WERI-Rb-1 (cell line): ENCODE data around the gene CMIP.

Source experiments
- DNase-seq: peaks from one replicate; pipeline ENCODE4 v3.0.0-alpha.2; 2020
- H3K27ac ChIP-seq: fragments of 250-450 bp; sonication (Bioruptor Pico); 2 replicates; pipeline ENCODE4 v1.5.1; 2020; ENCODE audit warnings: mild to moderate bottlenecking, moderate library complexity
- H3K27me3 ChIP-seq: fragments of 250-450 bp; sonication (Bioruptor Pico); 2 replicates; pipeline ENCODE4 v1.5.1; 2021; ENCODE audit warnings: mild to moderate bottlenecking, low read depth, moderate library complexity; ENCODE audit not compliant: insufficient read depth, severe bottlenecking
- H3K36me3 ChIP-seq: fragments of 250-450 bp; sonication (Bioruptor Pico); 2 replicates; pipeline ENCODE4 v1.5.1; 2020; ENCODE audit warnings: mild to moderate bottlenecking, moderate library complexity
- H3K4me3 ChIP-seq: 2 replicates; pipeline ENCODE4 v1.5.1; 2011; ENCODE audit warnings: low read depth, mild to moderate bottlenecking, control low read depth, low read length
- H3K9me3 ChIP-seq: fragments of 250-450 bp; sonication (Bioruptor Pico); 2 replicates; pipeline ENCODE4 v1.5.1; 2021; ENCODE audit warnings: mild to moderate bottlenecking, moderate library complexity; ENCODE audit not compliant: severe bottlenecking
- CTCF ChIP-seq: IDR thresholded peaks from 2 replicates; pipeline ENCODE4 v1.5.1; 2011; ENCODE audit warnings: low read depth, mild to moderate bottlenecking, control low read depth, inconsistent platforms, low read length

CMIP gene

GRCh38 chr16:81713295-81713772 is 268.7 kb downstream of the CMIP start:
- Histone ChIP-seq H3K9me3 (no peaks in the 10 kb centered on the region), H3K27ac (no peak overlapping the region)
- no peak for TF ChIP-seq CTCF

GRCh38 chr16:81713796-81714195 is 269.2 kb downstream of the CMIP start:
- H3K27ac ChIP-seq = no peak overlapping the region
- DNase-seq = no peak
- H3K27me3 ChIP-seq = no peaks in the 10 kb centered on the region
- no peak for TF ChIP-seq CTCF
- H3K36me3 ChIP-seq = no peaks in the 10 kb centered on the region
- H3K4me3 ChIP-seq = no peak overlapping the region
- H3K9me3 ChIP-seq = no peaks in the 10 kb centered on the region

More at GRCh38 chr16:81713295-81713772, 268.7 kb downstream of the CMIP start:
- DNase-seq = no peak
- Histone ChIP-seq H3K36me3 (no peaks in the 10 kb centered on the region), H3K27me3 (no peaks in the 10 kb centered on the region), H3K4me3 (no peak overlapping the region)

- no peak overlapping the region for H3K27ac ChIP-seq
- TF ChIP-seq CTCF = no peak
- H3K9me3 ChIP-seq = no peaks in the 10 kb centered on the region
- H3K4me3 ChIP-seq = no peak overlapping the region
- no peak for DNase-seq
- no peaks in the 10 kb centered on the region for H3K27me3 ChIP-seq
- no peaks in the 10 kb centered on the region for H3K36me3 ChIP-seq
Measured at GRCh38 chr16:81714583-81714982, 270.0 kb downstream of the CMIP start.

- no peaks in the 10 kb centered on the region for H3K27me3 ChIP-seq
- H3K36me3 ChIP-seq = no peaks in the 10 kb centered on the region
Measured at GRCh38 chr16:81715358-81716196, 271.0 kb downstream of the CMIP start.

GRCh38 chr16:81716478-81717225 is 272.0 kb downstream of the CMIP start:
- Histone ChIP-seq H3K27ac (no peak overlapping the region), H3K4me3 (no peak overlapping the region), H3K9me3 (no peaks in the 10 kb centered on the region), H3K27me3 (no peaks in the 10 kb centered on the region), H3K36me3 (no peaks in the 10 kb centered on the region)
- no peak for TF ChIP-seq CTCF
- no peak for DNase-seq

More at GRCh38 chr16:81715358-81716196, 271.0 kb downstream of the CMIP start:
- no peak for TF ChIP-seq CTCF
- Histone ChIP-seq H3K4me3 (no peak overlapping the region), H3K27ac (no peak overlapping the region), H3K9me3 (no peaks in the 10 kb centered on the region)
- no peak for DNase-seq
